HG03103 (cell line): ENCODE data around the gene NISCH.

Source experiments
- ATAC-seq: cut with Tn5 transposase; IDR thresholded peaks from one replicate; pipeline ENCODE4 v1.9.1; 2021; ENCODE audit warnings: low read depth; ENCODE audit not compliant: unreplicated experiment

NISCH gene

DNA sequence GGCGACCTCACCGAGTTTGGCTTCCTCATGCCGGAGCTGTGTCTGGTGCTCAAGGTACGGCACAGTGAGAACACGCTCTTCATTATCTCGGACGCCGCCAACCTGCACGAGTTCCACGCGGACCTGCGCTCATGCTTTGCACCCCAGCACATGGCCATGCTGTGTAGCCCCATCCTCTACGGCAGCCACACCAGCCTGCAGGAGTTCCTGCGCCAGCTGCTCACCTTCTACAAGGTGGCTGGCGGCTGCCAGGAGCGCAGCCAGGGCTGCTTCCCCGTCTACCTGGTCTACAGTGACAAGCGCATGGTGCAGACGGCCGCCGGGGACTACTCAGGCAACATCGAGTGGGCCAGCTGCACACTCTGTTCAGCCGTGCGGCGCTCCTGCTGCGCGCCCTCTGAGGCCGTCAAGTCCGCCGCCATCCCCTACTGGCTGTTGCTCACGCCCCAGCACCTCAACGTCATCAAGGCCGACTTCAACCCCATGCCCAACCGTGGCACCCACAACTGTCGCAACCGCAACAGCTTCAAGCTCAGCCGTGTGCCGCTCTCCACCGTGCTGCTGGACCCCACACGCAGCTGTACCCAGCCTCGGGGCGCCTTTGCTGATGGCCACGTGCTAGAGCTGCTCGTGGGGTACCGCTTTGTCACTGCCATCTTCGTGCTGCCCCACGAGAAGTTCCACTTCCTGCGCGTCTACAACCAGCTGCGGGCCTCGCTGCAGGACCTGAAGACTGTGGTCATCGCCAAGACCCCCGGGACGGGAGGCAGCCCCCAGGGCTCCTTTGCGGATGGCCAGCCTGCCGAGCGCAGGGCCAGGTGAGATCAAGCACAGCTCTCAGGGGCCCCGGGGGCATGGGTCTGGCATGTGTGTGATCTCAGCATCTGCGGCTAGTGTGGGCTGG lies 32.6 kb downstream of the NISCH start:
- ATAC-seq: no peak

DNA sequence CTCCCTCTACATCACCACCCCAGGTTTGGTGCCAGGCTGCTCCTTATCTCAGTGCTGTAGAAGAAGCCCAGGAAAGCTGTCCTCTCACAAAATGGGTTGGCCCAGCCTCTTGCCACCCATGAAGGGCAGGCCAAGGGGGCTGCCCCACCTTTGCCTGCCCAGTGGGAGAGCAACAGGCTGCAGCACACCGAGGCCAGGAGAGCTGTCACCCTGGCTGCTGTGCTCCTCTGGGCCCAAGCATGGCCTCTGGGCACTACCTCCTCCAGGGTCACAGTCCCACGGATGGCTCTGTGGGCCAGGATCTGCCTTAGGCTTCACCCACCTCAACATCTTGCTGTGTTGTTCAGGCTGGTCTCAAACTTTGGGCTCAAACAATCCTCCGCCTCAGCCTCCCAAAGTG lies 33.3 kb downstream of the NISCH start:
- no peak for ATAC-seq

DNA sequence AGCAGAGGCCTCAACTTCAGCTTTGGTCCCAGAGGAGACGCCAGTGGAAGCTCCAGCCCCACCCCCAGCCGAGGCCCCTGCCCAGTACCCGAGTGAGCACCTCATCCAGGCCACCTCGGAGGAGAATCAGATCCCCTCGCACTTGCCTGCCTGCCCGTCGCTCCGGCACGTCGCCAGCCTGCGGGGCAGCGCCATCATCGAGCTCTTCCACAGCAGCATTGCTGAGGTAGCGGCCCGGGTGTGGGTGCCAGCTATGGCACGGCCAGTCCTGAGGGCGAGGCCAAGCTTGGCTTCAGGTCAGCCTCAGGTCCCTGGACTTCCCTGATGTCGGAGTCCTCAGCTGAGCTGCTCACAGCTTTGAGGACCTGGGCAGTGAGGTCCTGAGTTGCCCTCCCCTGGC lies 34.0 kb downstream of the NISCH start:
- ATAC-seq: no peak

DNA sequence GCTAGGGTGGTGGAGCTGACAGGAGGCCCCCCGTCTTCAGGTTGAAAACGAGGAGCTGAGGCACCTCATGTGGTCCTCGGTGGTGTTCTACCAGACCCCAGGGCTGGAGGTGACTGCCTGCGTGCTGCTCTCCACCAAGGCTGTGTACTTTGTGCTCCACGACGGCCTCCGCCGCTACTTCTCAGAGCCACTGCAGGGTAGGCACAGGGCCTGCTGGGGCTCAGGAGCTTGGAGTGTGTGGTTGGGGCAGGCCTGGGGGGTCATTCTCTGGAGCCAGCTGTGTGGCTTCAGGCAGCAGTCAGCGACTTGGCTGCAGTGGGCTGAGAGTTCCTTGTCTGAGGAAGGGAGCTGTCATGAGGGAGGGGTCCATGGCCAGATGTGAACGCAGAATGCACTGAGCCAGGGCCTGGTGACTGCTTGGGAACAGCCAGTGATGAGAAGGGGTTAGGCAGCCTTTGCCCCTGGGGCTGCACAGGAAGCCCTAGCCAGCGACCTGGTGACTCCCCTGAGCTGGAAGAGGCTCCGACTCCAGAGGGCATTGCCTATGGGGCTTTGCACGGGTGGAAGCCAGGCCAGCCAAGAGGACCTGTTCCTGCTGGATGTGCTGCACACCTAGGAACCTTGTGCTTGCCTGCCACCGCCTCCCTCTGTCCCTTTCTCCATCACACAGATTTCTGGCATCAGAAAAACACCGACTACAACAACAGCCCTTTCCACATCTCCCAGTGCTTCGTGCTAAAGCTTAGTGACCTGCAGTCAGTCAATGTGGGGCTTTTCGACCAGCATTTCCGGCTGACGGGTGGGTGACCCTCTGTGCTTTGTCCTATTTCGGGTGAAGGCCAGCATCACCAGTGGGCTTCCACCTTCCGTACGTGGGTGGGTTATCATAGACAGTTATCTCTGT lies 34.9 kb downstream of the NISCH start:
- ATAC-seq: no peak

DNA sequence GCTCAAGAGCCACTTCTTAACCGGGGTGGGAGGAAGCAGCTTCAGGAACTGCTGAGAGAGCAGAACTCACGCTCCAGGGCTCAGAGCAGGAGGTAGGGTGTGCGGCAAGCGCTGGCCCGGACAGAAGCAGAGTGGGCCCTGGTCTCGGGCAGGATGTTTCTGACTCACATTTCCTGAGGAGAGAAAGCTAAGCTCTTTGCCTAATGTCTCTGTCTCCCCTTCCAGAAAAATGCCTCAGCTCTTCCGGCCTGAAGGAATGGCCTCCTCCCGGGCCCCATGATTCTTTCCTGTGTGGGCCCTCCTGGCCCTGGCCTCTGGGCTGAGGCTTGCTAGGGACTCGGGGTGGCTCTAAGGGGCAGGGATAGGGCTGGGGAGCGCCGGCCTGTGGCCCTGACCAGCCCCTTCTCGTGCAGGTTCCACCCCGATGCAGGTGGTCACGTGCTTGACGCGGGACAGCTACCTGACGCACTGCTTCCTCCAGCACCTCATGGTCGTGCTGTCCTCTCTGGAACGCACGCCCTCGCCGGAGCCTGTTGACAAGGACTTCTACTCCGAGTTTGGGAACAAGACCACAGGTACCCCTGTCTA lies 35.6 kb downstream of the NISCH start:
- no peak for ATAC-seq

DNA sequence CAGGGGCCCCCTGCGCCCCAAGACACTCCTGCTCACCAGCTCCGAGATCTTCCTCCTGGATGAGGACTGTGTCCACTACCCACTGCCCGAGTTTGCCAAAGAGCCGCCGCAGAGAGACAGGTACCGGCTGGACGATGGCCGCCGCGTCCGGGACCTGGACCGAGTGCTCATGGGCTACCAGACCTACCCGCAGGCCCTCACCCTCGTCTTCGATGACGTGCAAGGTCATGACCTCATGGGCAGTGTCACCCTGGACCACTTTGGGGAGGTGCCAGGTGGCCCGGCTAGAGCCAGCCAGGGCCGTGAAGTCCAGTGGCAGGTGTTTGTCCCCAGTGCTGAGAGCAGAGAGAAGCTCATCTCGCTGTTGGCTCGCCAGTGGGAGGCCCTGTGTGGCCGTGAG lies 36.7 kb downstream of the NISCH start:
- ATAC-seq: no peak

DNA sequence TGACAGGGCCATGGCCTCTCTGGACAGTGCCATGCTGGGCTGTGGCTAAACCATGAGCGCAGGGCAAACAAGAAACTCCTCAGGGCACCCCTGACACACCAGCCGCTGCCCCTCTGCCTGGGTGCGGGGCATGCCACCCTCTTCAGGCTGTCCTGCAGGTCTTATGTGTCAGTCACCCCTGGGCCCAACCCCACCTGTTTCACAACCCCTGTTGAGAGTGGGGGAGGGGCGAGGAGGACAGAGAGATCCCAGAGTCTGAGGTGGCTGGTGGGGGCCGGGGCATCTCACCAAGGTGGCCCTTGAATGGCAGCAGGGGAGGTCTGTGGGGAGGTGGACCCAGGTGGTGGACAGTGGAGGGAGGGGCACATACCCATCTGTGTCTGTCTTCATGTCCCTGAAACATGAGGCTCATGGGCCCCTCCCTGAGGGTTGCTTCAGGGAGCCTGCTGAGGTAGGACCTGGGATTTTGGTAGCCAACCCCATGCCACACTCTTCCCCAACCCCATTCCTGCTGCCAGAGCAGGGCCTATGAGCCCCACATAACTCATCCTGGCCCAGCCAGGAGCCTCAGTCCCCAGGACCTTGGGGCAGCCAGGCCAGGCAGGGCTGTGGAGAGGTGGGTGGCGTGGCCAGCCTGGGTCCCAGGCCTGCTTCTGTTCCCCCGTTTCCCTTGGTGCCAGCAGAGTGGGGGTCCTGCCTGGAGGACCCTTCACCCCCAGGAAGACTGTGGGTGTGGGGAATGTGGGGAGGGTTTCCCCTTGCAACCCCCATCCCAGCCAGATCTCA lies 38.0 kb downstream of the NISCH start:
- ATAC-seq: no peak

DNA sequence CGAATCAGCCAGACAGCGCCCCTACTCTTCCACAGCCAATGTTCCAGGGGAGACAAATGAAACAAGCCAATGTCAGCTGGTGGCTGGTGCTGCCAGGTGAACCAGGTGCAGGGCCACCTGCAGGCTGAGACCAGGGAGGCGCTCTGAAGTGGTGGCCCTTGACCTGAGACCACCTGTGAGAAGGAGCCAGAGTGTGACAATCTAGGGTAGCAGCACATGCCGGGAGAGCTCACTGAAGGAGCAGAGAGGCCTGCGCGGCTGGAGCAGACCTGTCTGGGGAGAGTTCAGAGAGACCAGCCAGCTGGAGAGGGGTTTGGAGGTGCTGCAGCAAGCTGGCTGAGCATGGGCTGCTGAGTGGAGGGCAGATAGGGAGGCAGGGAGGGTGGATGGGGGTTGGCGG lies 39.0 kb downstream of the NISCH start:
- no peak for ATAC-seq

DNA sequence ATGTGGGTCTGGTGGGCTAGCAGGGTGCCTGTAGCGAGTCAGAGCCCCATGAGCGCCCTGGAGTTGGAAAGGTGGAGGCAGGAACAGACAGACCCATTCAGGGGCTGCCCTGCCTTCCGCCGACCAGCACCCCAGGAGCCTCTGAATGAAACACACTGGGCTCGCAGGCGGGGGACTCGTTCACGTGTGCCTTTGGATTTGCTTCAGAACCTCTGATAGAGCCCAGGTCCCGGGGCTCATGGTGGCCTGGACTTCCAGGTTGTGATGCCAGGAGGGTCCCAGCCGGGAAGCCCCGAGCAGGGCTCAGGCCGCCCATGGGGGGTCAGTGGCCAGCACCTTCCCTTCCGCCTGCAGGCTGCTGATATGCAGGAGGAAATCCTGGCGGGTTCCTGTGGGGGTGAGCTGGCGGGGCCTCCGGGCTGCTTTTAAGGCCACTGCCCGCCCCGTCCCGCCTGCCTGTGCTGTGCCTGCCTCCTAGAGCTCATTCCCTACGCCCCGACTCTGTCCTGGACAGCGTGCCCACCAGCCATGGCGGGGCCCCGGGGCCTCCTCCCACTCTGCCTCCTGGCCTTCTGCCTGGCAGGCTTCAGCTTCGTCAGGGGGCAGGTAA lies 39.6 kb downstream of the NISCH start, which contains the start of gene STAB1:
STAB1 (plus strand) TSS at position 453 of the 610 bp plus-strand sequence; CDS start at position 529, 76 bp downstream.
- ATAC-seq: no peak

DNA sequence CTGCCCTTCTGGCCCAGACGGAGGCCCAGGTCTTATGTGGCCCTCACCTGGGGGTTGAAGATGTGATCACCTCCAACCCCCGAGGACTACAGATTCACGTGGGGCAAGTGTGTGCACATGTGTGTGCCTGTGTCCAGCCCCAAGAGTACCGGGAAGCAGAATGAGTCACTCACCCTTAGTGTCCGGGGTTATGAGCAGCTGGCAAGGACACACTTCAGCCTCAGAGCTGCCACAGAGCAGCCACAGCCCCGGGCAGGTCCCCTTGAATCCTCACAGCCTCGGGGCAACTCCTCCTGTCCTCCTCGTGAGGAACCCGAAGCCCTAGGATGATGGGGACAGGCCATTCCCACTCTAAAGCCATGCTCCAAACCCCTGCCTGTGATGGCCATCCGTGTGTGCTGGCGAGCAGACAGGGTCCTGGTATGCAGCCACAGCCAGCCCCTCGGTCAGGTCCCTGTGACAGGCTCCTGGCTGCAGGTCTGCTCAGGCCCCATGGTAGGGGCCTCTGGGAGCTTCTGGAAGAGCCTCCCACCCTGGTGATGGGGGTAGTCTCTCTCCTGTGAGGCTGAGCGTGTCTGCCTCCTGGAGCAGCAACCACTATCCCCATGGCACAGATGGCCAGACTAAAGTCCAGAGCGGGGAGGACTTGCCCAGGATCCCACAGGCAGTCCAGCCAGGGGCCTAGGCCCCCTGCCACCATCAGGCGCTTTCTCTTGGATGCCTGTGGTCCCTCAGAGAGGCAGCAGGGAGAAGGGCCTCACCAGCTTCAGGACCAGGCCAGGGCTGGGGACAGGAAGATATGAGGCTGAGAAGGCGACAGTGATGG lies 40.6 kb downstream of the NISCH start:
- ATAC-seq: no peak

DNA sequence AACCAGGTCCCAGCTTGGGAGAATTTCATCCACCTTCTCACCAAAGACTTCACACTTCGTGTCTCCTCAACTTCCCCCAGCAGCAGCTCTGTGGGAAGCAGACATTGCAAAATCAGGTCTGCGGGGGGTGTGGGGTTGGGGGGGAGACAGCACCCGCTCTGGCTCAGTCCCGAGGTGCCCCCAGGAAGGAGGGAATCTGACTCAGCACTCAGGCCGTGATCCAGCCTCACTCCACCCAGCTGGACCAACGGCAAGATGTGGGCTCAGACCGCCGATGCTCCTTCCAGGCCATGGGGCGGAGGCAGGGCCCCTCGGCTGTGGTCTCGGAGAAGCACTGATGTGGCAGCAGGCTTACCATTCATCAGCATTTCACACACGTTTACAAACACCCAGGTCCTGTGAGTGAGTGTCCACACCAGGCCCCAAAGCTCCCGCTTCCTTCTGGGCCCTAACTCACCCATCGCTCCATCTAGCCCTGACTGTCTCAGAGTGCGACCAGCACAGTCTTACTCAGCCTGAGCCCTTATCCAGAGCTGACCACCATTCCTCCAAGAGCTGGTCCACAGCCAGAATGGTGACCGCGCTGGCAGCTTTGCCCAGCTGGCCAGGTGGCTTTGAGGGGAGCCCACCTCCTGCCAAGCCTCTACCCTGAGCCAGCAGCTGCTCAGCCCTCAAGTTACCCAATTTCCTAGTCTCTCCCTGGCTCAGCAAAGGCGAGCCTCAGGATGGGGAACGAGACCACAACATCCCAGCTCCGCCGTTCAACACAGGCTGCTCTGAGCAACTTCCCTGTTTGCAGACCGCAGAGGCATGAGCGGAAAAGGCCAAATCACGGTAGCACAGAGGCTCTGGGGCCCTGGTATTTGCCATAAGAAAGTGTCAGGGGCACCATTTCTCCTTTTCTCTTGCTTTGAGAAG lies 43.0 kb downstream of the NISCH start:
- ATAC-seq: no peak

DNA sequence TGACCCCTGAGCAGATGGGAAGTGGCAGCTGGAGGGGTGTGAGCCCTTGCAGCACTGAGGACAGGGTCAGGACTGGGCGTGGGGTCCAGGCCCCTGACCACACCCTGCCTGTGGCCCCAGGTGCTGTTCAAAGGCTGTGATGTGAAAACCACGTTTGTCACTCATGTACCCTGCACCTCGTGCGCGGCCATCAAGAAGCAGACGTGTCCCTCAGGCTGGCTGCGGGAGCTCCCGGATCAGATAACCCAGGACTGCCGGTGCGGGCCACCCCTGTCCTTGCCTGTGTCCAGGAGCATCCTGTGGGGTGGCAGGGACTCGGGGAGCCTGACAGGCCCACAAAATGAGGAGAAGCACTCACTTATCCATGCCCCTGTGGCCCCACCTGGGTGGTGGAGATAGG lies 45.6 kb downstream of the NISCH start:
- ATAC-seq: no peak

DNA sequence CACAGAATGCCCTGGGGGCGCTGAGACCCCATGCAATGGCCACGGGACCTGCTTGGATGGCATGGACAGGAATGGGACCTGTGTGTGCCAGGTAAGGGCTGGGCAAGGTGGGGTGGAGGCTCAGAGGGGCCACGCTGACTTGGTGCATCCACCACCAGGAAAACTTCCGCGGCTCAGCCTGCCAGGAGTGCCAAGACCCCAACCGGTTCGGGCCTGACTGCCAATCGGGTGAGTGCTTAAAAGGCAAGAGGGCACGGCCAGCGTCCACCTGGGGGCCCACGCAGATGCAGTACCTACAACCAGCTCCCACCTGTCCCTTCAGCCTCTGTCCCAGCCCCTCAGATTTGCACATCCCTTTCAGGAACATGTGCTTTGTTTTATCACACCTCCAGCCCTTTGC lies 46.6 kb downstream of the NISCH start:
- no peak for ATAC-seq

DNA sequence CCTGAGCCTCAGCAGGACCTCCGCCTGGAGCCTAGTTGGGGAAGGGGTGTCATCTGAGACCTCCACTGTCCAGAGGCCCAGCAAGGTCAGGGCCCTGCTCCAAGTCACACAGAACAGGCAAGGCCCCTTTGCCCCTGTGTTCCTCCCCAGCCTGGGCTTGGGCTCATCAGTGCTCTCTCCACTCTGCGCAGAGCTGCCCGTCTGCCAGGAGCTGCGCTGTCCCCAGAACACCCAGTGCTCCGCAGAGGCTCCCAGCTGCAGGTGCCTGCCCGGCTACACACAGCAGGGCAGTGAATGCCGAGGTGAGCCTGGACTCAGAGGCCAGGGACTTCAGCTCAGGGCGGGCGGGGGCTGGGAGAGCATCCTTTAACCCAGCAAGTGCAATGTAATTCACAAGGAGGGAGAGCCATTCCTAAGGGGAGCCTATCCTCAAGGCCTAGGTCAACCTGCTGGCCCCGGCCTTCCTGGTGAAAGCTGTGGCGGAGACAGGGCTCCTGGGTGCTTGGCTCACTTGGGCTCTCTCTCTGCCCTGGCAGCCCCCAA lies 47.5 kb downstream of the NISCH start:
- no peak for ATAC-seq

DNA sequence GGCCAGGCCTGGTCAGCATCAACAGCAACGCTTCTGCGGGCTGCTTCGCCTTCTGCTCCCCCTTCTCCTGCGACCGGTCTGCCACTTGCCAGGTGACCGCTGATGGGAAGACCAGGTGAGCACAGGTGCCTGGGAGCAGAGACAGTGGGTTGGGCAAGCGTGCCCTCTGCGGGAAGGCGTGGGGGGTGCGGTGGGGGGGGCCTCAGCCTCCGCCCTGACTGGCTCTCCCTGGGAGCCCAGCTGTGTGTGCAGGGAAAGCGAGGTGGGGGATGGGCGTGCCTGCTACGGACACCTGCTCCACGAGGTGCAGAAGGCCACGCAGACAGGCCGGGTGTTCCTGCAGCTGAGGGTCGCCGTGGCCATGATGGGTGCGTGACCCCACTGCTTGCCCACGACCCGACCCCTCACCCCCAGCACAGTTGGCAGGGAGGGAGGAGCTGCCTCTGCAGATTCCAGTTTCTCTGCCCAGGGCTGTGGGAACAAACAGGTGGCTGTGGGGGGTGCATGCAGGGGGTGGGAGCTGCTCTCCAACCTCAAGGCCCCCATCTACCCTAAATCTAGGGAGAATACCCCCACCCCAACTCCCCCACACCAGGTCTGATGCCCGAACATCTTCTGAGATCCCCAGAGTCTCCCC lies 48.5 kb downstream of the NISCH start:
- ATAC-seq: no peak

DNA sequence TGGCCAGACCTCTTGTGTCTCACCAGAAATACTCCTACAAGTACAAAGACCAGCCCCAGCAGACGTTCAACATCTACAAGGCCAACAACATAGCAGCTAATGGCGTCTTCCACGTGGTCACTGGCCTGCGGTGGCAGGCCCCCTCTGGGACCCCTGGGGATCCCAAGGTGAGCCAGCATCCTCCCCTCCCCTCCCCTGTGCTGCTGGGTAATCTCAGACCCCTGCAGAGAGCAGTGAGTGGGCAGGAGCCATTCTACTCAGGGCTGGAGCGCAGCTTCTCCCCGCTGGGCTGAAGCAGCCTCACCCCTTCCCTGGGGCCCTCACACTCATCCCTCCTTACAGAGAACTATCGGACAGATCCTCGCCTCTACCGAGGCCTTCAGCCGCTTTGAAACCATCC lies 49.6 kb downstream of the NISCH start:
- ATAC-seq: no peak

DNA sequence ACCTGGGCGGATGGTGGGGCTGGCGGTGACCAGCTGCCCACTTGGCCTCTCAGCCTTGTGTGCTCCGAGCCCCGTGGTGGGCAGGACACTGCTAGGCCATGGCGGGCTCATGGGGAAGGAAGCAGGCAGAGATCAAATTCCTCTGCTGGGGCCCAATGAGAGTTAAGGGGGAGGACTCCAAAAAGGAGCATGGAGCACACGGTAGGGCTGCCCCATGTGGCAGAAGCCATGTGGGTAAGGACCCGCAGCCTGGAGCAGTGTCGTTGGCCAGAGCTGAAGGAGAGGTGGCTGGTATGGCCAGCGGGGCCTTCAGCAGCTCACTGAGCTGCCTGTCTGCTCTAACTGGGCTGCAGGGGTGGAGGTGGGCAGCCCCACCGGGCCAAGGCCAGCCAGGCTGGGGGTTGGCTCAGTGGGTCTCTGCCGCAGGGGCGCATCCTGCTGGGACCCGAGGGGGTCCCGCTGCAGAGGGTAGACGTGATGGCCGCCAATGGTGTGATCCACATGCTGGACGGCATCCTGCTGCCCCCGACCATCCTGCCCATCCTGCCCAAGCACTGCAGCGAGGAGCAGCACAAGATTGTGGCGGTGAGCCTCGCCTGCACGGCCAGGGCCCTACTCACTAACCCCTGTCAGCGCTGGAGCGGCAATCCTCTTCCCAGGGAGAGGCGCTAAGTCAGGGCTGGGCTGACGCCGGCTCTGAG lies 51.0 kb downstream of the NISCH start:
- ATAC-seq: no peak
